ENCODE data around the gene AOC3. TPM values are rescaled to one million over a fixed set of nuclear protein-coding genes. Genes with fewer than 3 reads are reported as not detected.
A peak's percentile ranks its signal among the peaks of the same experiment; 100 is the strongest.

Gene AOC3
- total and polyA plus RNA-seq, 2 of the 13 experiments (the other 11 are each of a cell fraction or from before 2014, with no cell fraction given): 8.7 to 51.7 TPM

DNA sequence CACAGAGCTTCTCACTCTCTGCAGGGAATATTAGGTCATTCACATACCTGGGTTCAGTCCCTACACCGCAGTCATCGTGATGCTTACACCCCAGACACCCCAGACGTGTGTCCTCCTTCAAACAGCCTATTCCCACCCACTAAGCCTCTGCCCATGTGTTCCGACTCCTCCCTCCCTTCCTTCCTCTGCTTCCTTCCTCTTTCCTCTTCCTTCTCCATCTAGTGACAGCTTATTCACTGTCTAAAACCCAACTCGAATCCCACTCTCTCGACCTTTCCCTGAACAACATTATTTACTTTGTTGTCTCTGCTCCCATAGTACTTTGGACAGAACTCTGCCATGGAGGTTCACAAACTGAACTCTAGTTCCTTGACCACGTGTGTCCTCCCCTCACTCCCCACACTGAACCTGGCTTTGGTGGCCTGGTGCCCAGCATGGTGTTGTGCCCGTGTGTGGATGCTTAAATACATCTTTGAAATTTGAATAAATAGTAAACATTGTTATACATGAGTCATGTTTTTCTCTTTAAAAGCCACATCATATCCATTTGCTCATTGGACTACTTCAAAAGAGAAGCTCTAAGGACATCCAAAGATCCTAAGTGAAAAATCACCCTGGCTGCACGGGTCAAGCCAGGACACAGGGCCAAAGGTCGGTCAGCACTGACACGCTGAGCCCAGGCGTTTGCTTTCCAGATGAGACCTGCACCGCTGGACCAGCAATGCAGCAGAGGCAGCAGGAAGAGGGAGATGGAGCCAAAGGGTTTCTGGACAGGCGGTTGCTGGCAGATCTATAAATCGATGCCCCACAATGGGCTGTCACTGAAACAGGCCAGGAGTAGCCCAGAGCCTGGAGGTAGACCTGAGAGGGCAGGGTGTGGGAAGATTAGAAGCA is 35.5 kb downstream of the AOC3 start (continued):
- TF ChIP-seq, protein P1, sequence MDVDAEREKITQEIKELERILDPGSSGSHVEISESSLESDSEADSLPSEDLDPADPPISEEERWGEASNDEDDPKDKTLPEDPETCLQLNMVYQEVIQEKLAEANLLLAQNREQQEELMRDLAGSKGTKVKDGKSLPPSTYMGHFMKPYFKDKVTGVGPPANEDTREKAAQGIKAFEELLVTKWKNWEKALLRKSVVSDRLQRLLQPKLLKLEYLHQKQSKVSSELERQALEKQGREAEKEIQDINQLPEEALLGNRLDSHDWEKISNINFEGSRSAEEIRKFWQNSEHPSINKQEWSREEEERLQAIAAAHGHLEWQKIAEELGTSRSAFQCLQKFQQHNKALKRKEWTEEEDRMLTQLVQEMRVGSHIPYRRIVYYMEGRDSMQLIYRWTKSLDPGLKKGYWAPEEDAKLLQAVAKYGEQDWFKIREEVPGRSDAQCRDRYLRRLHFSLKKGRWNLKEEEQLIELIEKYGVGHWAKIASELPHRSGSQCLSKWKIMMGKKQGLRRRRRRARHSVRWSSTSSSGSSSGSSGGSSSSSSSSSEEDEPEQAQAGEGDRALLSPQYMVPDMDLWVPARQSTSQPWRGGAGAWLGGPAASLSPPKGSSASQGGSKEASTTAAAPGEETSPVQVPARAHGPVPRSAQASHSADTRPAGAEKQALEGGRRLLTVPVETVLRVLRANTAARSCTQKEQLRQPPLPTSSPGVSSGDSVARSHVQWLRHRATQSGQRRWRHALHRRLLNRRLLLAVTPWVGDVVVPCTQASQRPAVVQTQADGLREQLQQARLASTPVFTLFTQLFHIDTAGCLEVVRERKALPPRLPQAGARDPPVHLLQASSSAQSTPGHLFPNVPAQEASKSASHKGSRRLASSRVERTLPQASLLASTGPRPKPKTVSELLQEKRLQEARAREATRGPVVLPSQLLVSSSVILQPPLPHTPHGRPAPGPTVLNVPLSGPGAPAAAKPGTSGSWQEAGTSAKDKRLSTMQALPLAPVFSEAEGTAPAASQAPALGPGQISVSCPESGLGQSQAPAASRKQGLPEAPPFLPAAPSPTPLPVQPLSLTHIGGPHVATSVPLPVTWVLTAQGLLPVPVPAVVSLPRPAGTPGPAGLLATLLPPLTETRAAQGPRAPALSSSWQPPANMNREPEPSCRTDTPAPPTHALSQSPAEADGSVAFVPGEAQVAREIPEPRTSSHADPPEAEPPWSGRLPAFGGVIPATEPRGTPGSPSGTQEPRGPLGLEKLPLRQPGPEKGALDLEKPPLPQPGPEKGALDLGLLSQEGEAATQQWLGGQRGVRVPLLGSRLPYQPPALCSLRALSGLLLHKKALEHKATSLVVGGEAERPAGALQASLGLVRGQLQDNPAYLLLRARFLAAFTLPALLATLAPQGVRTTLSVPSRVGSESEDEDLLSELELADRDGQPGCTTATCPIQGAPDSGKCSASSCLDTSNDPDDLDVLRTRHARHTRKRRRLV (CRISPR knock-in tag; IDR thresholded peaks at IDR 0.05): no peak; the same call in 1 of the 2 replicates
- 0 out of 2 replicates have a peak, but pooled peaks have one; percentile 29 for TF ChIP-seq SOX13 (IDR thresholded peaks at IDR 0.05)
- TF ChIP-seq SOX13 (CRISPR knock-in tag; conservative IDR thresholded peaks at IDR 0.05 in 1 of 2, IDR thresholded peaks at IDR 0.05 in 1 of 2): peak in 1 of 2 experiments; percentile 64; a peak in 1 of 4 replicates
- TF ChIP-seq MIER2 (CRISPR knock-in tag; IDR thresholded peaks at IDR 0.05): peak; percentile 57; the same call in 1 of the 2 replicates
- no peak; the same call in none of the 2 replicates for TF ChIP-seq MXD4 (CRISPR knock-in tag; IDR thresholded peaks at IDR 0.05)
- TF ChIP-seq, protein P2, sequence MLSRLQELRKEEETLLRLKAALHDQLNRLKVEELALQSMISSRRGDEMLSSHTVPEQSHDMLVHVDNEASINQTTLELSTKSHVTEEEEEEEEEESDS (CRISPR knock-in tag; IDR thresholded peaks at IDR 0.05; ENCODE audit: borderline replicate concordance): peak; percentile 88; the same call in 1 of the 2 replicates
- TF ChIP-seq, protein P3, sequence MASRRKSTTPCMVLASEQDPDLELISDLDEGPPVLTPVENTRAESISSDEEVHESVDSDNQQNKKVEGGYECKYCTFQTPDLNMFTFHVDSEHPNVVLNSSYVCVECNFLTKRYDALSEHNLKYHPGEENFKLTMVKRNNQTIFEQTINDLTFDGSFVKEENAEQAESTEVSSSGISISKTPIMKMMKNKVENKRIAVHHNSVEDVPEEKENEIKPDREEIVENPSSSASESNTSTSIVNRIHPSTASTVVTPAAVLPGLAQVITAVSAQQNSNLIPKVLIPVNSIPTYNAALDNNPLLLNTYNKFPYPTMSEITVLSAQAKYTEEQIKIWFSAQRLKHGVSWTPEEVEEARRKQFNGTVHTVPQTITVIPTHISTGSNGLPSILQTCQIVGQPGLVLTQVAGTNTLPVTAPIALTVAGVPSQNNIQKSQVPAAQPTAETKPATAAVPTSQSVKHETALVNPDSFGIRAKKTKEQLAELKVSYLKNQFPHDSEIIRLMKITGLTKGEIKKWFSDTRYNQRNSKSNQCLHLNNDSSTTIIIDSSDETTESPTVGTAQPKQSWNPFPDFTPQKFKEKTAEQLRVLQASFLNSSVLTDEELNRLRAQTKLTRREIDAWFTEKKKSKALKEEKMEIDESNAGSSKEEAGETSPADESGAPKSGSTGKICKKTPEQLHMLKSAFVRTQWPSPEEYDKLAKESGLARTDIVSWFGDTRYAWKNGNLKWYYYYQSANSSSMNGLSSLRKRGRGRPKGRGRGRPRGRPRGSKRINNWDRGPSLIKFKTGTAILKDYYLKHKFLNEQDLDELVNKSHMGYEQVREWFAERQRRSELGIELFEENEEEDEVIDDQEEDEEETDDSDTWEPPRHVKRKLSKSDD (CRISPR knock-in tag; IDR thresholded peaks at IDR 0.05; ENCODE audit: low read depth): peak; percentile 50; the same call in 1 of the 2 replicates
- TF ChIP-seq NR3C1 (CRISPR knock-in tag; IDR thresholded peaks at IDR 0.05): no peak
- TF ChIP-seq FOXA3 (CRISPR knock-in tag; IDR thresholded peaks at IDR 0.05): peak; percentile 79
- TF ChIP-seq, protein P4, sequence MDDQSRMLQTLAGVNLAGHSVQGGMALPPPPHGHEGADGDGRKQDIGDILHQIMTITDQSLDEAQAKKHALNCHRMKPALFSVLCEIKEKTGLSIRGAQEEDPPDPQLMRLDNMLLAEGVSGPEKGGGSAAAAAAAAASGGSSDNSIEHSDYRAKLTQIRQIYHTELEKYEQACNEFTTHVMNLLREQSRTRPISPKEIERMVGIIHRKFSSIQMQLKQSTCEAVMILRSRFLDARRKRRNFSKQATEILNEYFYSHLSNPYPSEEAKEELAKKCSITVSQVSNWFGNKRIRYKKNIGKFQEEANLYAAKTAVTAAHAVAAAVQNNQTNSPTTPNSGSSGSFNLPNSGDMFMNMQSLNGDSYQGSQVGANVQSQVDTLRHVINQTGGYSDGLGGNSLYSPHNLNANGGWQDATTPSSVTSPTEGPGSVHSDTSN (CRISPR knock-in tag; IDR thresholded peaks at IDR 0.05; ENCODE audit: borderline replicate concordance): no peak
- no peak for TF ChIP-seq ZNF382 (CRISPR knock-in tag; IDR thresholded peaks at IDR 0.05; ENCODE audit: borderline replicate concordance)
- TF ChIP-seq, protein P5, sequence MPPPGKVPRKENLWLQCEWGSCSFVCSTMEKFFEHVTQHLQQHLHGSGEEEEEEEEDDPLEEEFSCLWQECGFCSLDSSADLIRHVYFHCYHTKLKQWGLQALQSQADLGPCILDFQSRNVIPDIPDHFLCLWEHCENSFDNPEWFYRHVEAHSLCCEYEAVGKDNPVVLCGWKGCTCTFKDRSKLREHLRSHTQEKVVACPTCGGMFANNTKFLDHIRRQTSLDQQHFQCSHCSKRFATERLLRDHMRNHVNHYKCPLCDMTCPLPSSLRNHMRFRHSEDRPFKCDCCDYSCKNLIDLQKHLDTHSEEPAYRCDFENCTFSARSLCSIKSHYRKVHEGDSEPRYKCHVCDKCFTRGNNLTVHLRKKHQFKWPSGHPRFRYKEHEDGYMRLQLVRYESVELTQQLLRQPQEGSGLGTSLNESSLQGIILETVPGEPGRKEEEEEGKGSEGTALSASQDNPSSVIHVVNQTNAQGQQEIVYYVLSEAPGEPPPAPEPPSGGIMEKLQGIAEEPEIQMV (CRISPR knock-in tag; IDR thresholded peaks at IDR 0.05; ENCODE audit: low read depth): peak; percentile 92
- TF ChIP-seq ZSCAN21 (CRISPR knock-in tag; IDR thresholded peaks at IDR 0.05; ENCODE audit: borderline replicate concordance): peak; percentile 80
- TF ChIP-seq, protein P6, sequence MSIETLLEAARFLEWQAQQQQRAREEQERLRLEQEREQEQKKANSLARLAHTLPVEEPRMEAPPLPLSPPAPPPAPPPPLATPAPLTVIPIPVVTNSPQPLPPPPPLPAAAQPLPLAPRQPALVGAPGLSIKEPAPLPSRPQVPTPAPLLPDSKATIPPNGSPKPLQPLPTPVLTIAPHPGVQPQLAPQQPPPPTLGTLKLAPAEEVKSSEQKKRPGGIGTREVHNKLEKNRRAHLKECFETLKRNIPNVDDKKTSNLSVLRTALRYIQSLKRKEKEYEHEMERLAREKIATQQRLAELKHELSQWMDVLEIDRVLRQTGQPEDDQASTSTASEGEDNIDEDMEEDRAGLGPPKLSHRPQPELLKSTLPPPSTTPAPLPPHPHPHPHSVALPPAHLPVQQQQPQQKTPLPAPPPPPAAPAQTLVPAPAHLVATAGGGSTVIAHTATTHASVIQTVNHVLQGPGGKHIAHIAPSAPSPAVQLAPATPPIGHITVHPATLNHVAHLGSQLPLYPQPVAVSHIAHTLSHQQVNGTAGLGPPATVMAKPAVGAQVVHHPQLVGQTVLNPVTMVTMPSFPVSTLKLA (IDR thresholded peaks at IDR 0.05): peak; percentile 86

Measured in HepG2 (cell line).